Measurements from ENCODE around the gene CDH13.

CDH13 gene

DNA sequence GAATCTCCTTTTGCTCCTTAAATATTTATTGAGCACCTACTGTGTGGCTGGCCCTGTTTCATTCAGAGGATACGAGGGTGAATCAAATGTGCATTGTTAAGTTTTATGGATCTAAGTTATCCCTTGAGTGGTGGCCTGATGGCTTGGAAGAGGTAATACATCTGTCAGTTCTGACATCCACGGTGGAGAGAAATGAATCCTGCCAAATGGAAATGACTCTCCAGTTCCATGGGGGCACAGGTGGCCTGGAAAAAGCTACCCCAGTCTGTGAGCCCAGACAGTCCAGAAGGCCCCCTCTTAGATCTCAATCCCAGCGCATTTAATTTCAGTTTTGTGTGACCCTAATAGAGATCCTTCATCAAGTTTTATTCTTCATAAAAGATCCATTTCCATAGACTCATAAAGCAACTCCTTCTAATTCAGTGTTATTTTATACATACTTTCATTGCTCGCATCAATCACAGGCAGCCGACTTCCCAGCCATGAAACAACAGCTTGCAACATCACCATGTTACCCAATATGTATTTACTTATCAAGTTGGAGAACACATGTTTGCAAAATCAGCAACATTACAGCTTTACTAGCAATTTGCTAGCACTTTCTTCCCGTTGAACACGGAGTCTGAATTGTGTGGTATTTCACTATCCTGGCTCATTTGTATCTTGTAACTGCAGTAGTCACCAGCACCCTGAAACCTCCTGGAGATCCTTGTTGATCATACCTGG lies 846.2 kb downstream of the CDH13 start:
- no peak for DNase-seq

DNA sequence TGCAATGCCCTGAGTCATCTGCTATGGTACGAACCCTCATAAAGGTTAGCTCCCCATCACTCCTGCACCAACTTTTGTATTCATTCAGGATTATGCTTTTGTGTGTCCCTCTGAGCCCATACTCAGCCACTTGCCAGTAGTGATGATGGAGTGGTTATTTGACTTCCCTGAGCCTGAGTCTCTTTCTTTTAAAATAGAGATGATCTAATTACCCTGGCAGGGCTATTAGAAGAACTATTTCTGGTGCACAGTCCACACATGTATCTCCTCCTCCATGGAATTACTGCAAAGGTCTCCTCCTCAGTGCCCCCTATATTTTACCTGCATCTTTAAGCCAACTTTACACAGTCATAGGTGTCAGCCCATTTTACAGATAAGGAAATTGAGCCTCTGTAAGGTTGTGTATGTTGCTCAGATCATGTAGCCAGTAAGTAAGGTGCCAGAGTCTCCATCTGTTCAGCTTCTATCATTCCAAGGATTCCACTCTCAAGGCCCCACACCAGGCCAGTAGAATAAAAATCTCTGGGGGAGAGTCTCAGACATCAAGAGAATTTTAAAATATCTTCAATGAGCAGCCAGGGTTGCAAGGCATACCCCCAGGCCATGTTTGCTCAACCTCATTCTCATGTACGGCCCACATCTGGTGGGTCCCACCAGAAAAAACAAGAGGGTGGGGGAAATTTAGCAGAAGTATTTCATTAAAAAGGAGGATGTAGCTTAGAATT lies 847.3 kb downstream of the CDH13 start:
- no peak for DNase-seq

- no peak for DNase-seq
Observed at GRCh38 chr16:83475108-83475507, 848.3 kb downstream of the CDH13 start.

DNA sequence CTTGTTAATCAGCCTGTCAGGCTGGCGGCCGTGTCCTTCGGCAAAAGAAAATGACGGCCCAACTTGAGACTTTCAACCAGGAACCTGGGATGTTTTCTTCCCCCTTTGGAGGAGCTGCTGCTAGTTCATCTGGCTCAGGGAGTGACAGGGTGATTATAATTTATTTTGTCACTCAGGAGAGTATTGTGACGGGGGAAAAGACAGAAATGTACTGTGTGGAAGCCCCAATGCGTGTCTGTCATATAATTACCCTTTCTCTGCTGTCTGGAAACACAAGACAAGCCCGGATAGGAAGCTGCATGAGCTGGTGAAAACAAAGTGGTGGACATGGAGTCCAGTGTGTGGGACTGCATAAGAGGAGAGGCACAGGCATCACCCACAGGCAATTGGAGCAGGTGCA lies 854.8 kb downstream of the CDH13 start:
- DNase-seq, result no peak

GRCh38 chr16:83482545-83483162 lies 855.9 kb downstream of the CDH13 start:
- DNase-seq, result no peak

GRCh38 chr16:83490073-83490472 lies 863.3 kb downstream of the CDH13 start:
- no peak for DNase-seq

GRCh38 chr16:83494459-83494858 lies 867.7 kb downstream of the CDH13 start:
- no peak for DNase-seq

DNA sequence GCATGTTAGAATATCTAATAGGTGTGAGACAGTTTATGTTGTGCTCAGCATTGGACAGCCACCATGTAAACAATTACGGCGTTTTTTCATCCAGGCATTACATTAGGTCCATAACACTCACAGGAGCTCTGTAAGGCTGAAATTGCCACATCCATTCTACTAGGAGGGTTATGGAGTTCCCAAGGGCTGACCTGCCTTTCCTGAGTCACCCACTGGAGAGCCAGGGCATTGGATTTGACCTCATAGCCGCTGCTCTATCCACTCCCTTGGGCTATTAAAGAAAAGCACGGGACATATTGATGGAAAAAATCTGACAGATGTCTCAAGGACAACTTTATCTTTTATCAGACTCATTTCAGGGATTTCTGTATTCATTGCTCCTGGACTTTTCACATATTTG lies 874.7 kb downstream of the CDH13 start:
- no peak for DNase-seq

- no peak for DNase-seq
Observed at GRCh38 chr16:83508295-83508694, 881.5 kb downstream of the CDH13 start.

GRCh38 chr16:83509316-83509715 lies 882.5 kb downstream of the CDH13 start:
- DNase-seq, result no peak

- no peak for DNase-seq
Observed at GRCh38 chr16:83510906-83511305, 884.1 kb downstream of the CDH13 start.

DNA sequence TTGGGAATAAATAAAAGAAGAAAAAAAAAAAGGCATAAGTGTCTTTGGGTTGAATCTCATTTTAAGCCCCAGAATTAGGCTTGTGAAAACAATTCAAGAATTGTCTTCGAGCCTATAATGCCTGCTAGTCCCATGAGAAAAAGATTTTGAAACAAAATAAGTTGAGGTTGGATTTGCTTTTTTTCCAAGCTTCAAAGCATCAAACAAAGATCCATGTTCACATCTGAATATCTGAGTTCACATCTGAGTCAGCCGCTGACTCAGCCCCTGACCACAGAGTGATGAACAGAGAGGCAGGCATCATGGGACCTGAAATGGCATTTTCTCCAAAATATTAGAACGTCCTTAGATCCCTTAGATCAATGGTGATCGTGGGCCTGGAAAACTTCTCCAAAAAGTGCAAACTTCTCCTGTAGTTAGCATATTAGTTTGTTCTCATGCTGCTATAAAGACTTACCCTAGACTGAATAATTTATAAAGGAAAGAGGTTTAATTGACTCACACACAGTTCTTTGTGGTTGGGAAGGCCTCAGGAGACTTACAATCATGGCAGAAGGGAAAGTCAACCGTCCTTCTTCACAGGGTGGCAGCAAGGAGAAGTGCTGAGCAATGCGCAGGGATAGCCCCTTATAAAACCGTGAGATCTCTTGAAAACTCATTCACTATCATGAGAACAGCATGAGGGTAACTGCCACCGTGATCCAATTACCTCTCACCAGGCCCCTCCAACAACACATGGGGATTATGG lies 886.4 kb downstream of the CDH13 start:
- no peak for DNase-seq

GRCh38 chr16:83515395-83515794 lies 888.6 kb downstream of the CDH13 start:
- DNase-seq, result no peak

DNA sequence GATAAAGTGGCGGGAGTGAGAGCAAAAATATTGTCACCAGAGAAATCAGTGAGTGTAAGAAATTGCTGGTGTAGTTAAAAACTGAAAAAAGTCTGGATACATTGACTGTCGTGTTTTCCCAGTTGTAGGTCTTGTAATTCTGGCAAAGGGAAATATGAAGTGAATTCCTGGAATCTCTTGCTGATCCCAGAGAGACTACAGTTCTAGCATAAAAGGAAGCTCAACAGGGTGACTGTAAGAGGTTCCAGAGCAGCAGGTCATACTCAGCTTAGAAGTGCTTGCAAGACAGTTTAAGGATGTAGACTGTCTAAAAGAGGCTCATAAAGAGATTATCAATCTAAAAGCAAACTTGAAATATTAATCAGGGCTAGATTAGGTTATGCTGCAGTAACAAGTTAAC lies 890.2 kb downstream of the CDH13 start:
- no peak for DNase-seq

- no peak for DNase-seq
Observed at GRCh38 chr16:83517398-83517797, 890.6 kb downstream of the CDH13 start.

- DNase-seq, result no peak
Observed at GRCh38 chr16:83520596-83520995, 893.8 kb downstream of the CDH13 start.

GRCh38 chr16:83530293-83530692 lies 903.5 kb downstream of the CDH13 start:
- no peak for DNase-seq

GRCh38 chr16:83532634-83533033 lies 905.9 kb downstream of the CDH13 start:
- DNase-seq, result no peak

- no peak for DNase-seq
Observed at GRCh38 chr16:83533193-83533592, 906.4 kb downstream of the CDH13 start.

DNA sequence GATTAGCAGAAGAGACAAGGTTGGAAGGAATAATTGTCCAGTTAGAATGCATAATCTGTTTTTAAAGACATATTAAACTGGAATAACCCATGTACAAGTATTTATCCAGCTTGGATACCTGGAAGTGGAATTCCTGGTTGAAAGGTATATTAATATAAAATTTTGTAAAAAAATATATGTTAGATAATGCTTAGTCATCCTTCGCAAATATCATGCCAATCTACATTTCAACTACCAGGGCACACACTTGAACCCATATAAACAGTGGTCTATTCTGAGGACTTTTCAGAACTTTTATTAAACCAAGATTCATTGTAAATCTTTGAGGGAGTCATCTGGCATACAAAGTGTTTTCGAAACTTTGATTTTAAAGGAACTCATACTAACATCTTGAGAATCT lies 911.9 kb downstream of the CDH13 start:
- no peak for DNase-seq

GRCh38 chr16:83539736-83540490 lies 913.1 kb downstream of the CDH13 start:
- no peak for DNase-seq

DNA sequence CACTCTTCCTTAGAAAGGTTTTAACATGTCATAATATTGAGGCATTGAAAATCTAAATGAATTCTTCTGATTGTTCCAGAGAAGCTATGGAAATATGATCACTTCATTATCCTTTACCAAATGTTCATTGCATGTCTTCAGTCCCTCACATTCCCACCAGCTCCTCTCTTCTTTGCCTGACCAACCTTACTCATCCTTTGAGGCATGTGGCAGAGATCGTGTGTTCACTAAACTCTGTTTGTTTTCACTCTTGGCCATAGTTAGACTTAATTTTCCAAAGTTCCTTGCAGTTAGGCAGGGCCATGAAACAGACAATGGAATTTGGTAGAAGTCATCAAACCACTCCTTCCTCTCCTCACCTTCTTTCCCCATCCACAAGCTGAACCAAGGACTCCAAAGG lies 914.5 kb downstream of the CDH13 start:
- DNase-seq, result no peak

DNA sequence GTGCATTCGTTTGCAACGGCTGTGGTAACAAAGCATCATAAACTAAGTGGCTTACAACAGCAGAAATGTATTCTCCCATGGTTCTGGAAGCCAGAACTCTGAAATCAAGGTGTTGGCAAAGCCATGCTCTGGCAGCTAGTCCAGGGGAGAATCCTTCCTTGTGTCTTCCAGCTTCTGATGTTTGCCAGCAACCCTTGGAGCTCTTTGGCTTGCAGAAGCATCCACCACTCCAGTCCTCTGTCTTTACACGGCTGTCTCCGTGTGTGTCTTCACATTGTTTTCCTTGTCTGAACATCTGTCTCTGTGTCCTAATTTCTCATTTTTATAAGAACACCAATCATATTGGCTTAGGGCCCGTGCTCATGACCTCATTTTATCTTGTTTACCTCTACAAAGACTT lies 915.7 kb downstream of the CDH13 start:
- DNase-seq, result no peak
